Activated naive CD8-positive, alpha-beta T cell treated with anti-CD3 and anti-CD28 coated beads, Interleukin-2, amount 50 U/mL, for 16 hours (primary cell): ENCODE results near the gene JUND.
"Not testable (repeated sequence)": the region's sequence is repeated elsewhere in the genome, so short reads cannot be mapped to it uniquely, and the experiment has no call there.

Experiments
- DNase-seq: peaks from one replicate; pipeline ENCODE4 v3.0.0-alpha.2; 2020; ENCODE audit warnings: low read depth, low spot score

The JUND gene

DNA sequence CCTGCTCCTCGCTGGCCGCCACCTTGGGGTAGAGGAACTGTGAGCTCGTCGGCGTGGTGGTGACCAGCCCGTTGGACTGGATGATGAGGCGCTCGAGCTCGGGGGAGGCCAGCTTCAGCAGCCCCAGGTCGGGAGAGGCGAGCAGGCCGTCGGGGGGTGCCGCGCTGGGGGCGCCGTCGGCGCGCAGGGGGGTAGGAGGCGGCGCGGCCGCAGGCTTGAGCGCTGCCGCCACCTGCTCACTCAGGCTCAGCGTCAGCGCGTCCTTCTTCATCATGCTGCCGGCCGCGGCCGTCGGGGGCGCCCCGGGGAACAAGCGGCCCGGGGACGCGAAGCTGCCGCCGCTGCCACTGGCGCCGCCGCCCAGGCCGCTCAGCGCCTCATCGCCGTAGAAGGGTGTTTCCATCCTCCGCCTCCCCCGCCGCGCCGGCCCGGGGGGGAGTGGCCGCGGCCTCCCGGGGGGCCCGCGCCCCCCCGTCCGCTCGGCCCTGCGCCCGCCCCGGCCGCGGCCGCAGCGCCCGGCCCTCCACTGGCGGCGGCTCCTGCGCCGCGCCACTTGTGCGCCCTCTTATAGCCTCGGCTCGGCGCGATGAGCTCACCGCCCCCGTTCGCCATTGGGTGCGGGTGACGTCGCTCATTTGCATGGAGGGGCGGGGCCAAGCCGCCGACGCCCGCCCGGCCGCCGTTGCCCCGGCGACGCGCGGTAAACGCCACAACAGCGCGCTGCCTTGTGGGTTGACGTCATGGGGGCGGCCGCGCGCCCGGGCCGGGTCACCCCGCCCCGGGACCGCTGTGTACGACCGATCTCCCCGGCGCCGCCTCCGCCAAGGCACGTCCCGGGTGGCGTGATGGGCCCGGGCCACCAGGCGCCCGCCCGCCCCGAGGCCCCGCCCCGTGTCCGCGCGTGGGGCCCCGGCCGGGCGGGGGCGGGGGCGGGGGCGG, at the start of gene JUND:
Gene JUND (minus strand): TSS at position 541 of the 939 bp plus-strand sequence. CDS start 138 bp downstream, at position 403.
- peak; percentile 91 for DNase-seq

DNA sequence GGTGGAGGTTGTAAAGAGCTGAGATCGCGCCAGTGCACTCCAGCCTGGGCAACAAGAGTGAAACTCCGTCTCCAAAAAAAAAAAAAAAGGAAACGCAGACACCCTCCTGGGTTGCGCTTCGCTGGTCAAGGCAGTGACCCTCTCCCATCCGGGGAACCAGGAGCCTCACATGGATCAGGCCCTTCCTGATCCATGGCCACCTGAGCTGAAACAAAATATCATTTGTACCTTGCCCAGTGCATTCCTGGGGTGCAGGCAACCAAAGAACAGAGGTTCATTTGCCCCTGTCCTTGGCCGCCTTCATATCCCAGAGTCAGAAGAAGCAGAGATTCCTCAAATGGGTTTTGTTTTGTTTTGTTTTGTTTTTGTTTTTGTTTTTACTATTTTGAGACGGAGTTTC, 49.4 kb upstream of the JUND start:
- no peak for DNase-seq

DNA sequence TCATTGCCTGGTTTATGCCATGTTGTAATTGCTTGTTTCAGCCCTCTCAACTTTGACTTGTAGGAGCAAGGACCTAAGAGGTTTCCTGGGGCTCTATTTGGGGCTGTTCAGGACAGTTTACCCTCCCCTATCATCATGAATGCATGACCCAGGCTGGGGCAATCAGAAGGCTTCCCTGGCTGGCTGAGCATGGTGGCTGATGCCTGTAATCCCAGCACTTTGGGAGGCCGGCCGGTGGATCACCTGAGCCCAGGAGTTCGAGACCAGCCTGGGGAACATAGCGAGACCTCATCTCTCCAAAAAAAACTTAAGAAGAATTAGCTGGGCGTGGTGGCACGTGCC, 47.6 kb upstream of the JUND start:
- no peak for DNase-seq

DNA sequence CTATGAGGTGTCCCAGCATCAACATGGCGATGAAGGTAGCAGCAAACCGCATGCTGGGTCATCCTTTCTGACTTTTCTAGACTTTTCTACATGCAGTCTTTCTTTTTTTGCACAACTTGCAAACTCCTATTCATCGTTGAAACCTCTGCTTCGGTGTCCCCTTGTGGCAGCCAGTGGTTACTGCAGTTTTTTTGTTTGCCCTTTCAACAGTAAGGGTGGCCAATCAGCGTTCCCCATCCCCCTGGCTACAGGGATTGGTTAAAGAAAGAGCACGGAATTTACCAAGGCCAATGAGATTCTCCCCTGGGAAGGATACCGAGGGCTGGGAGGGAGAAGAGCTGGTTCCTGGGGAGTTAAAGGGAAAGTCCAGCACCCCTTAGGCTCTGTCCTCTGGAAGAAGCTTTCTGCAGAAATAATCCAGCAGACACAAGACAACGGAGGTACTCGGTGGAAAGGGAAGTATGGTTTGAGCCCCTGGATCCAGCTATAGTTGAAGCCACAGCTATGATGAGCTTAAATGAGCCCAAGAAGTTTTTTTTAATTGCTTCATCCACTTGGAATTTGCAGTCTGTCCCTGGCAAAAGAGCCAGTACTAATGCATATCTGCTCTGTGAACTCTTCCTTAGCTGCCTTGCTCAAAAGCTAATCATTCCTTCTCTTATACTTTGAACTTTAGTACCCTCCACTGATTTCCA, 47.1 kb upstream of the JUND start:
- DNase-seq = peak; percentile 80

DNA sequence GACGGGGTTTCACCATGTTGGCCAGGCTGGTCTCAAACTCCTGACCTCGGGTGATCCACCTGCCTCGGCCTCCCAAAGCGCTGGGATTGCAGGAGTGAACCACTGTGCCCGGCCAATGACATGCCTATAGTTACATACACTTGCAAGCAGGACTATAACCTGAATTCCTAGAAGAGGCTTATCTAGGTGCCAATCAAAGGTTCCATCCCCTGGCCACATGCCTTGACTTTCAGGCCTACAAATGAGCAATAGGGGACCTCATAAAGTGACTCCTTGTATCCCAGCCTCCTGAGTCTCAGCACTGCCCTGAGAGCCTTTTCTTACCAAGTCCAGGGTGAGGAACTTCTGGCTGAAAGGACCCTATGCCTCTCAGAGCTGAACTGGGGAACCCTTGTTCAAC, 45.4 kb upstream of the JUND start:
- DNase-seq = no peak

DNA sequence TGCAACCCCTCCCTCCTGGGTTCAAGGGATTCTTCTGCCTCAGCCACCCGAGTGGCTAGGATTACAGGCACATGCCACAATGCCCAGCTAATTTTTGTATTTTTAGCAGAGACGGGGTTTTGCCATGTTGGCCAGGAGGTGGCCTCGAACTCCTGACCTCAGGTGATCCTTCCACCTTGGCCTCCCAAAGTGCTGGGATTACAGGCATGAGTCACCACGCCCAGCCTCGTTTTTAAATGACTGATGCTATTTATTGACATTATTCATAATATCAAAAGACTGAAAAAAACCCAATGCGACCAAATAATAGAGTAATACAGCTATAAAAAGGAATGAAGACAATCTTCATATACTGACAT, 42.9 kb upstream of the JUND start:
- not testable (repeated sequence) for DNase-seq

DNA sequence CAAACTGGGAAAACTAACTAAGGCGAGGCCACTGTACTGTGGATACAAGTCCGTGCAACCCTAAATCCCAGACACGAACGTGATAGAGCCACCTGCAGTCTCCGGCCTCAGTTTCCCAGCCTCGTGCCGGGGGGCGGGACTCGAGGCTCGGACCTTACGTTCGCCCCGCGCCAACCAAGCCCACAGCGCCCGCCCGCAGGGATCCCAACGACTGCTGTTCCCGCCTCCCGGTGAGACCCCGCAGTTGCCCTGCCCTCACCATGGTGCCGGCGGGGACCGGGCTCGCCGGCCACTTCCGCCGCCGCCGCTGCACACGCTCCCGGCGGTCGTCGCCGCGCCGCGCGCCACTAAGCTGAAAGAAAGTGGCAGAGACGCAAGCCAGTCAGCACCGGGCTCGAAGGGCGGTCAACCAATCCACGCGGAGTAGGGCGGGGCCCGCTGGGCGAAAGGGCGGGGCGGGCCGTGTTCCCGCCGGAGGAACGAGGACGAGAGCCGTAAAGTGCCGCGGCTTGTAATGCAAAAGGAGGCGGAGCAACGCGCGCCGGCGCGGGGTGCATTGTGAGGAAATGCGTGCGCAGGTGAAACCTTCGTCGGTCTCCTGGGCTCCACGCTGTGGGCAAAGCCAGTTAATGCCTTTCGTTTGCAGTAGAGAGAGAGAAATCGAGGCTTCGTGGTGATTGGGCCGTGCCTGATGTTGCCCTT, 41.5 kb upstream of the JUND start, which contains the start of gene LSM4:
Gene LSM4 (minus strand): TSS at position 318 of the 702 bp plus-strand sequence. CDS start 56 bp downstream, at position 262.
- DNase-seq = peak; percentile 99

DNA sequence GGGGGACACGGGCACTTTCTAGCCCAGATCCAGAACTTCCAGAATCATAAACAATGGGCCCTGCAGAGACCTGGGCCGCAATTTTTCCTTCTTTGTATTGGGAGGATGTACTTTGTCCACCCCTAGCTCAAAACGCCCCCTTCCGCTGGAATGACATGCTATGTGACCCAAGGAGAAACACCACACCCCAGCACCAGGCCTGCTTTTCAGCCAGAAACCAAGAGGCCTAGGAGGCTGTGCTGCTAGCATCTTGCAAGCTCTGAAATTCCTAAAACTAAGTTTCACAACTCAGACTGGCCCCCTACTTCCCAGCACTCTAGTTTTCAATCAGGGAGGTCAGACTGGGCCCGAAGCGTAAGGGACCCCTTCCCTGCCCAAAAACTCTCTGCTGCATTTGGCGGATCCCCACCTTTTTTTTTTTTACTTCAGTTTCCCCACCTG, 40.9 kb upstream of the JUND start:
- DNase-seq = no peak

DNA sequence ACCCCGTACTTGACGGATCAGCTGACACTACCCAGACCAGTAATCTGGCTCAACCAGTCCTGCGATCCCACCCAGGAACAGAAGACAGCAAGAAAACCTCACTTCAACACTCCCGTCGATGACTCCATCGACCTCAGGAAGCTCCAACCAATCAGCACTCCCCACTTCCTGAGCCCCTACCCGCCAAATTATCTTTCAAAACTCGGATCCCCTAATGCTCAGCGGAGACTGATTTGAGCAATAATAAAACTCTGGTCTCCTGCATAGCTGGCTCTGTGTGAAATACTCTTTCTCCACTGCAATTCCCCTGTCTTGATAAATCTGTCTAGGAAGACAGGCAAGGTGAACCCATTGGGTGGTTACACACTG, 40.3 kb upstream of the JUND start:
- DNase-seq = no peak

DNA sequence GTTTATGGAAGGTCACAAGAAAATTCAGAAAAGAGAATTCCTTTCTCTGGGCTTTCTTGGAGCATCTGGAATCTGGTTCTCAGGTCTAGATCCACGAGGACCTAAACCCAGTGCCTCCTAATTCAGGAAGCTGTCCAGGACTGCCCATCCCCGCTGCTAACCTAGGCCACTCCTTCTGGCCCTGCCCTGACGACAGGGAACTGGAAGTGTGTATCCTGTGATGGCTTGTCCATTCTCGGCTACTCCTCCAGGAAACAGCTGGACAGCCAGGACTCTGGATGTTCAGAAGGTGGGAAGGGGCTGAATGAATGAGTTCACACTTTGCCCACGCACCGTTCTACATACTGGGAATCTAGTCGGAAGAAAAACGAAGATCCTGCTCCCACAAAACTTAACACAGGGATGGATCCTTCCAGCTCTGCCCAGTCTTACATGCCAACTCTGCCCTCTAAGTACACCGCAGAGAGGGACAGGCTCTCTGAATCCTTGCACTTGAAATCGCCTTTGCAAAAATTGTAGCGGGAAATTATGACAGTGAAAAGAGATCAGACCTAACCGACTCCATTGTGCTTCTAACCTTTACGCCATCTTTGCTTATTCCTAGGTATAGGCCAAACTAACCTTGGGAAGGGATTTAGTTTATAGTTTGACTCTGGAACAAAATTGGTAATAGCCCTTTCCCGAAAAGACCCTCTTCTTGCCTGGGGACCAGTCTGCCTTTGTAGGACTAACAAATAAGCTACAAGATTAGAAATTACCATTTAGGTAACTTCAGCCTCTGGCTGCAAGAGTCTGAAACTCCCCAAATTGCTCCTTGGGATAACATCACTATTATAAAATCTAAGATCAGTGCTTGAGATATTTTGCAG, 39.7 kb upstream of the JUND start:
- DNase-seq = no peak

DNA sequence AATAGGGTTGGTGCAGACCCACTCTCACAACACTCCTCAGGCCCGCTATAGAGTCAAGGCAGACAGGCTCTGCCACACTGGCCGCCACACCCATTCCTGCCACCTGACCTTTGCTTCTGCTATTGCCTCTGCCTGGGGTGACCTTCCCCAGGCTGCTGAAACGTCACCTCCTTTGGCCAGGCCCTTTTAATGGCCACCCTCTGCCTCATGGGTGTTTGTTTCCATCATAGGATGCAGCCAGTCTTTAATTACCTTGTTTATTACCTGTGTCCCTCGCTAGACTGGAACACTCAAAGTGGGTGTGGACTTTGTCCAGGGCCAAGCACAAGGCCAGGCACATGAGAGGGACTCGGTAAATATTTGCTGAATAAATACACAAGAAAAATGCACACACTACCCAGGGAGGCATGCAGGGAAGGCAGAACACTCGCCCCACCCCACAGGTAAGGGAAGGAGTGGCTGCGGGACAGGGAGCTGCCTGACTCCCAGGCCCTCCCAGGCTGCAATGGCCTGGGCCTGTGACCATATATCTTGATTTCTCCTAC, 38.2 kb upstream of the JUND start:
- DNase-seq = no peak

DNA sequence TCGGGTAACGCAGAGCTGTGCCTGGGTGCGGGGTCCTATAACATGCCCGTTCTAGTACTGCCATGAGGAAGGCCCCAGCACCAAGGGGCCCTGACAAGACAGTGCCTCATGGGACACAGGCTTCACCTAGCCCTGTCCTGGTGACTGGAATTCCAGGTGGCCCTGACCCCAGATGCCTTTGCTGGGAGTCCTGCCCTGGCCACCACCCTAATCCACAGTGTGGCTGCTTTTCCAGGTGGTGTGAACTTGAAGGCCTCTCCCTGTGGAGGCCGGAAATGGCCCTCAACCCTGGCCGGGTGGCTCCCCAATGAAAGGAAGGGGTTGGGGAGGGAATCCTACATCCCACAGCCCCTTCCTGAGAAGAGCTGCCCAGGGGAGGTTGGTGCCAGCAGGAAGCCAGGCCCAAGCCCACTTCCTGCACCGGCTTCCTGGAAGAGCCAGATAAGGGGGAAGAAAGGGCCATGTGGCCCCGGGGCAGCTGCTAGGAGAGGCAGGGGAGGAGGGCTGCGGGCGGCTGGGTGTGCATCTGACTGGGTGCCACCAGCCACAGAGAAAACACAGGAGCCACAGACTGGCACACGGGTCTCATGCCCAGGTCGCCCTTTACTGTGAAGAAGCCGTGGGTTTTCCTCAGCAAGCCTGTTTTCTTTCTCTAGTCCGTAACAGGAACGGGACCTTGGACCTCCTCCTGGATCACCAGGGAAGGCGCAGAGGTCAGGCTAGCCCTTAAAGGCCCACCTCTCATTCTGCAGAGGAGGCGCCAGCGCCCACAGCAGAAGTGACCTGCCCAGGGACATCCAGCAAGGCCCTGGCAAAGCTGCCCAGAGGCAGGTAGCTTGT, 36.8 kb upstream of the JUND start:
- no peak for DNase-seq

DNA sequence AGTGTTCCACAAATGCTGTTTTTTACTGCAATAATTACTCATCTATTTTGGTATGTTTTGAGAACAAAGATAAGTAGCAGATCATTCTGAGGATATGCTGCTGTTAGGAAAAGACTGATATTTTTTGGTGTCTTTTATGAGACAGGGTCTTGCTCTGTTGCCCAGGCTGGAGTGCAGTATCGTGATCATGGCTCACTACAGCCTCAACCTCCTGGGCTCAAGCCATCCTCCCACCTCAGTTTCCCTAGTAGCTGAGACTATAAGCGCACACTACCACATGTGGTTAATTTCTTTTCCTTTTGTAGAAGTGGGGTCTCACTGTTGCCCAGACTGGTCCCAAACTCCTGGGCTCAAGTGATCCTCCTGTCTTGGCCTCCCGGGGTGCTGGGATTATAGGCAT, 32.0 kb upstream of the JUND start:
- no peak for DNase-seq

DNA sequence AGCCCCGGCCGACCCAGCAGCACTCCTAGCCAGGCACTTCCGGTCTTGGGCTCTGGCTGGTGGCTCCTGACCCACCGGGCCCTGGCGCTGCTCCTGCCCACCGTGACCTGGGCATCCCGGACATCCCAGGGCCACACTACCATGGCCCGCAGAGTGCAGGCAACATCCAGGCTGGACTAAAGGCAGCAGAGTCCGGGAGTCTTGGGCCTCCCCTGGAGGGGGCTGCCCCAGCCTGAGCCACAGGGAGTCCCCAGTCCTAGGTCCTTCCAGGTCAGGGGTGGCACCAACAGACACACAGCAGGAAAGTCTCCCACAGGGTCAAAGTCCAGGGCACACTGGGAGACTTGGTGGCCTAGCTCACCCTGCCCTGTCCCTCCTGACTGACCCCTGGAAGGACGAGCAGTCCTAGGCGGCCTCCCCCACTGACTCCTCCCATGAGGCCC, 30.7 kb upstream of the JUND start:
- no peak for DNase-seq

DNA sequence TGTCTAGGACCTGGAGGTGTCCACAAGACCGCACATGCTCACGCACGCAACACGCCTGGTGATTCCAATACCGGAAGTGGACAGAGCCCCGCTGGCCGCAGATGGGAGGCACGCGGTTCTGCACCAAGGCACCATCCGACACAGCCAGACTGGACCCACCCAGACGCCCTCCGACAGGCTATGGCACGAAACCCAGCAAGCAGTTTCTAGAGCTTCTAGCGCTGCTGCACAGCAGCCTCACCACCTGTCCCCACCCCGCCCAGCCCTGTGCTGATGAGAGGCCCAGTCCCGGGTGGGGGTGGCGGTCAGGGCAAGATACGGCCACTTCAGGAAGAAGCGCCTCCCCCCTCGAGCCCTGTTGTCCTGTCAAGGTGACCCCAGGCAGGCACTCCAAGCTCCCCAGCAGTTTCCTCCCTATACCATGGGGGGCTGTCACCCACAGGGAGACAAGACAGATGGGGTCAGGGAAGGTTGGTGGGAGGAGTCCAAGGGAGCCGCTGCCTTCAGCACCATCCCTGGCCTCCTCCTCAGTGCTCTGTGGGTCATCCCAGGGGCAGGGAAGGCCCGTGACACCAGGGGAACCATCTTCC, 30.2 kb upstream of the JUND start:
- DNase-seq = no peak

DNA sequence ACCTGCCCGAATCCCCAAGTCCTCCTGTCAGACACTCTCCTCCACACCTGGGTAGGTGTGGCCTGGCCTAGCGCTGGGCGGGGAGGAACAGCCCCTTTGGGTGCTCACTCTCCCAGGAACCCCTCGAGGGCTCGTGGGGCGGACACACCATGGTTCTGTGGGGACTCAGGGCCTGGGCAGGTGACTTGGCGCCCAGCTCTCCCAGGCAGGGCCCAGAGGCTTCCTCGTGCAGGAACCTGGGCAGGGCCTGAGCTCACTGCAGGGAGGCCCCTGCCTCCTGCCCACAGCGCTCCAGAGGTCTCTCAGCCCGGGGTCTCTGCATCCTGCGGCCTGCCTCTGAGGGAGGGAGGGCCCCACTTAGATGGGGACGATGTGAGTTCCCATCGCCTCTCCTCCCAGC, 29.5 kb upstream of the JUND start:
- no peak for DNase-seq

DNA sequence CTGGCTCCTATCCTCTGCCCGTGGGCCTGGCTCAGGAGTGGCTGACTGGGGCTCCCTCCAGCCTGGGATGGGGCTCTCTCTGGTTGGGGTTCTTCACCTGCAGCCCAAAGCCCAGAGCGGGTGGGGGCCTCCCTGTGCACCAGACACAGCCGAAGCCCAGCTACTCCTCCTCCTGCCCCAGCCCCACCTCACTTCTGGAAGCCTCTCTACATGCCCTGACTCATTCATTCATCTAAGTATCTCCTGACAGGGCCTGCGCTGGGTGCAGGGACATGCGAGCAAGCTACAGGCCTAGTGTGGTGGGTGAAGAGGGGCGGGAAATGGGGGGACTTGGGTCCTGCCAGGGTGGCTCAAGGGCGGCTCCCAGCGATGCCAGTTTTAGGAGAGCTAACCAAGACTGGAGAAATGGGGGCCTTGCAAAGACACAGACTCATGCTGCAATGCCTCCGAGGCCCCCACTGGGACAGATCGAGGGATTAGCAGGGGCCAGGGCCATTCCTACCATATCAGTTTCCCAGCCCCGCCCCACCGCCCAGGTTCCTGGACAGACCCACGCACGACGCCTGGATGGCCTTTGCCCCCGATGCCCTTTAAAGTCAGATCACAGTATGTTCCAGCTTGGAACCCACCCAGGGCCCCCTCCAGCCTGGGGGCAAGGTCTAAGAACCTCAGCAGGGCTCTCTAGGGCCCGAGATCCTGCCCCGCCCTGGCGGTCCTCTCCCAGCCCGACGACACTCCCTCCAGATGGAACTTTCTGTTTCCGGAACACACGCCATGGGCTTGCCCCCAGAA, 28.9 kb upstream of the JUND start:
- DNase-seq = no peak

DNA sequence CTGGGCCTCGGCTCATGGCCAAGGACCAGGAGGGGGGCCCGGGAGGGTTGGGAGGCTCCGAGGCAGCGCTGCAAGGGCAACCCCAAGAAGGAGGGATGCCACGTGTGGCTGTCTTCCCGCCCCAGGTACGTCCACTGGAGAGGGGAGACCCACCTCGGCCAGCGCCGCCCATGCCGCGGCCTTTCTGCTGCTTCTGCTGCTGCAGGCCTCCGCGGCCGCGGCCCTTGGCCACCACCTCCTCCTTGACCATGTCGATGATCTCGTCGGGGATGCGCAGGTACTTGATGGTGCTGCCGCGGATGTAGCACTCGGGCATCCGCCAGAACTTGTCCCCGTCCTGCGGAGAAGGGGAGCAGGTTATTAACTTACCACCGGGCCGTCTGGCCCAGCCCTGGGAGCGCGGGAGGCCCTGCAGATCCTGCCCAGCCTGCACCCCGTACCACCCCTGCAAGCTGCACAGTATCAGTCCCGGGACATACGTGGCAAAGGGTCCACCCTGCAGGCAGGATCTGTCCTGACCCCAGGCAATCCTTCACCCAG, 28.2 kb upstream of the JUND start:
- no peak for DNase-seq

DNA sequence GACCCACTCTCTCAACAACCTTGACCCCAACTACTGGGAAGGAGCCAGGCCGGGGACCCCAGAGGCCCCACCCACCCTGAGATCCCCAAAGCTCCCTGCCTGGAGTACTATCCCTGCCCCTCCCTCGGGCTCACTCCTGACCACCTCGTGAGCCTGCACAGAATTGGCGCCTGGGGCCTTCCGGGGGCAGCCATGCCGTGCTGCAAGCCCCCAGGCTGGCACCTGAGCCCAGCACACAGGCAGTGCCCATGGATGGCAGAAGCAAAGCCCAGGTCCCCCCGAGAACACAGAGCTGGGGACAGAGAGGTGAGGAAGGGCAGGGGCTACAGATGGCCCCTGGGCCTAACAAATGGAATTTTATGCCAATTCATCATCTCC, 27.5 kb upstream of the JUND start:
- DNase-seq = no peak
